Tibial artery (tissue), 4 donors: Measurements from ENCODE around the gene TBC1D7.

Experiments used
- DNase-seq, 2 donors: peaks; one replicate each; pipeline ENCODE4 v3.0.0-alpha.2; 2019
- H3K27ac ChIP-seq, 2 donors: fragments of 200-600 bp; sonication (generic) in 1 of 2; 1 replicate in 1 of 2; 2 replicates in 1 of 2; pipeline ENCODE4 v1.5.1; 2018 to 2019; ENCODE audit warnings: mild to moderate bottlenecking in 1 of 2
- H3K27me3 ChIP-seq, 2 donors: fragments of 200-600 bp; sonication (generic) in 1 of 2; one replicate each; pipeline versions ENCODE4 v1.5.1 to v1.6.0; 2016 to 2019
- H3K36me3 ChIP-seq, 3 donors: fragments of 200-600 bp; sonication (generic) in 2 of 3; one replicate each; pipeline ENCODE4 v1.5.1; 2016 to 2019; ENCODE audit warnings: mild to moderate bottlenecking in 2 of 3
- H3K4me1 ChIP-seq, 4 donors: fragments of 200-600 bp; sonication (generic) in 2 of 4; 1 replicate in 3 of 4; 2 replicates in 1 of 4; pipeline ENCODE4 v1.5.1; 2016 to 2019
- H3K4me3 ChIP-seq, 2 donors: fragments of 200-600 bp; sonication (generic) in 1 of 2; 1 replicate in 1 of 2; 2 replicates in 1 of 2; pipeline ENCODE4 v1.5.1; 2018 to 2019; ENCODE audit warnings: mild to moderate bottlenecking in 2 of 2
- H3K9me3 ChIP-seq, 3 donors: fragments of 200-600 bp; sonication (generic) in 1 of 3; one replicate each; pipeline ENCODE4 v1.5.1; 2016 to 2019
- intact Hi-C: fragments of 100-400 bp; cut with DNase I; formaldehyde crosslinking; loops from one replicate; pipeline ENCODE4 v1.15.0; 2023; ENCODE audit warnings: low total_unique reads
- TF ChIP-seq, protein P1 (sequence below), 2 experiments: fragments of 200-600 bp in 1 of 2; fragments of 450-650 bp in 1 of 2; IDR thresholded peaks; one replicate each; pipeline ENCODE4 v1.5.1; 2017 to 2019; ENCODE audit warnings: antibody characterized with exemption in 2 of 2, mild to moderate bottlenecking in 1 of 2, moderate library complexity in 1 of 2

Gene TBC1D7

DNA sequence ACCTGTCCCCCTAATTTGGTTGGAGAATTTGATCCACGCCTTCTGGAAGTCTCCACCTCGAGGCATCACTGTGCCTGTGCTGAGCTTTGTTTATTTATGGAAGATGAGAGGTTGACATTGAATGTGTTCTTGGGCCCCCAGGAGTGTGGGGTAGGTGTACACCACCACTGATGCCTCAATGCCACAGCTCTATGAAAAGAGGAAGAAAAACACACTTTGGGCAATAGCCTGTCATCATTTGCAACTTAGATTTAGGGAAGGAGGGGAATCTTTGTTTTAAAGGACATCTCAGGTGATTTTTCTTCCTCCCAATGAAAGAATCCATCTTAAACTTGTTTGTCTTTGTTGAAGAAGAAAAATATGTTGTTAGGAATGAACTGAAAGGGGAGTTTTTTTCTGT, 42.6 kb downstream of the TBC1D7 start:
- H3K27ac ChIP-seq, result no peak overlapping the region
- peaks cover 63 to 79% (median 69%) of the 10 kb centered on the region in 3 donors for H3K36me3 ChIP-seq
- peaks cover 0 to 8% (median 0%) of the 10 kb centered on the region in 3 donors for H3K9me3 ChIP-seq
- no peak for DNase-seq
- no peak overlapping the region for H3K4me3 ChIP-seq
- intact Hi-C loops, result no loop called here
- TF ChIP-seq, protein P1, sequence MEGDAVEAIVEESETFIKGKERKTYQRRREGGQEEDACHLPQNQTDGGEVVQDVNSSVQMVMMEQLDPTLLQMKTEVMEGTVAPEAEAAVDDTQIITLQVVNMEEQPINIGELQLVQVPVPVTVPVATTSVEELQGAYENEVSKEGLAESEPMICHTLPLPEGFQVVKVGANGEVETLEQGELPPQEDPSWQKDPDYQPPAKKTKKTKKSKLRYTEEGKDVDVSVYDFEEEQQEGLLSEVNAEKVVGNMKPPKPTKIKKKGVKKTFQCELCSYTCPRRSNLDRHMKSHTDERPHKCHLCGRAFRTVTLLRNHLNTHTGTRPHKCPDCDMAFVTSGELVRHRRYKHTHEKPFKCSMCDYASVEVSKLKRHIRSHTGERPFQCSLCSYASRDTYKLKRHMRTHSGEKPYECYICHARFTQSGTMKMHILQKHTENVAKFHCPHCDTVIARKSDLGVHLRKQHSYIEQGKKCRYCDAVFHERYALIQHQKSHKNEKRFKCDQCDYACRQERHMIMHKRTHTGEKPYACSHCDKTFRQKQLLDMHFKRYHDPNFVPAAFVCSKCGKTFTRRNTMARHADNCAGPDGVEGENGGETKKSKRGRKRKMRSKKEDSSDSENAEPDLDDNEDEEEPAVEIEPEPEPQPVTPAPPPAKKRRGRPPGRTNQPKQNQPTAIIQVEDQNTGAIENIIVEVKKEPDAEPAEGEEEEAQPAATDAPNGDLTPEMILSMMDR (IDR thresholded peaks at IDR 0.05), result no peak
- H3K4me1 ChIP-seq, result peaks cover 0 to 22% (median 5%) of the 10 kb centered on the region in 4 donors
- no peaks in the 10 kb centered on the region for H3K27me3 ChIP-seq

DNA sequence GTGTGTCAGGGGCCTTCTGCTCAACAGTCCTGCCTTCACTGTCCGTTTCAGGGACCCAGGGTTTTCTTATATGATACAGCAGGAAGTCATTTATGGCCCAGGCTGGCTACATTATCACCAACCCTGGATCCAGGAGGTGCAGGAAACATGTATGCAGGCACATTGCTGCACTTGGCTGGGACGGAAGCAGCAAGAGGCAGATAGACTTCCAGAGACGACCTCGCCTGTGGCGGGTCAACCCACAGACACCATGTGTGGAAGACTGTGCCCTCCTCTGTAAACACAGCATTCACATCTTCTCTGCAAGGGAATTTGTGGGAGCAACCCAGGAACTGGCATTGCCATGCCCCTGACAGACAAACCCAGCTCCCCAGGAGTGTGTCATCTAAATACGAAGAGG, 43.7 kb downstream of the TBC1D7 start:
- H3K4me1 ChIP-seq, result peaks cover 0 to 16% (median 5%) of the 10 kb centered on the region in 4 donors
- H3K9me3 ChIP-seq, result peaks cover 0 to 8% (median 0%) of the 10 kb centered on the region in 3 donors
- intact Hi-C loops, result no loop called here
- H3K4me3 ChIP-seq, result no peak overlapping the region
- no peak for DNase-seq
- no peak overlapping the region for H3K27ac ChIP-seq
- no peaks in the 10 kb centered on the region for H3K27me3 ChIP-seq
- TF ChIP-seq, protein P1 (IDR thresholded peaks at IDR 0.05), result no peak
- peaks cover 73 to 79% (median 75%) of the 10 kb centered on the region in 3 donors for H3K36me3 ChIP-seq

DNA sequence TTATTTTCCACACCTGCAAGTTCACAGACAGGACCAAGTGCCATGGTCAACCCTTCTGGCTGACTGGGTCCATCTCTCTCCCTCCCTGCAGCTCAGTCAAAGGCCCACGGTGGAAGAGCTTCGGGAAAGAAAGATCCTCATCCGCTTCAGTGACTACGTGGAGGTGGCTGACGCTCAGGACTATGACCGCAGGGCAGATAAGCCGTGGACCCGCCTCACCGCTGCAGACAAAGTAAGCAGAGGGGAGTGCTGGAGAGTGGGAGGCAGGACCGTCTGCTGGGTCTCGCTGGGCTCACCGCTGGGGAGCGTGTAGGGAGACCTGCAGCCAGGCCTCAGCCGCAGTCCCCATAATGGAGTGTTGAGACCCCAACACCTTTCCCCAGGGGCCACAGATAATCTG, 45.0 kb downstream of the TBC1D7 start:
- TF ChIP-seq, protein P1 (IDR thresholded peaks at IDR 0.05), result no peak

DNA sequence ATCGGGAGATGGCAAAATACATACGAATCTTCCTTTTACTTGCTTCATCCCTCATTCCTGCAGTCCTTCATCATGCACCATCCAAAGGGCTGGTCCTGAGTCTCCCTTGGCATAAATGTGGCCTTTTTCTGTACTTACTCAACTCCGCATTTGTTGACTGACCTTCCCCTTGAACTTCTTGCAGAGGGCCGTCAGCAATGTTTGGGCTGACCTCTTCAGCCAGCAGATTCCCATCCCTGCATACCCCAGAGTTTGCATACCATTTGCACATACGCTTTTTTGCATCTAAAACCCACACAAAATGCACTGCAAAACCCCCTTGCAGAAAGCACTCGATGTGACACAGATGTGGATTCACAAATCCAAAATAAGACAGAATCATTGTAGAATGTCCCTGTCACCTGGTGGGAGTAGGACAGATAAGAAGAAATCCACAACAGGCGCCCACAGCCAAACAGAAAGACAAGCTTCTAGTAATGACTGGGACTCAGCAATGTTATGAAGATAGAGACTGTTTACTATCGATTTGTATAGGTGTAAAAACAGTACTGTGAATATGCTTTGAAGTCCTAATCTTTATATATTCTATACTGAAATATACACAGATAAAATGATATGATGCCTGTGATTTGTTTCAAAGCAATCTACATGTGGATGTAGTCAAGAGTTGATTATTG, 45.8 kb downstream of the TBC1D7 start:
- no peak overlapping the region for H3K27ac ChIP-seq
- no peak for DNase-seq
- intact Hi-C loops, result no loop called here
- no peak overlapping the region for H3K4me3 ChIP-seq
- peaks cover 78 to 90% (median 79%) of the 10 kb centered on the region in 3 donors for H3K36me3 ChIP-seq
- no peaks in the 10 kb centered on the region for H3K4me1 ChIP-seq
- peaks cover 0 to 8% (median 0%) of the 10 kb centered on the region in 3 donors for H3K9me3 ChIP-seq
- TF ChIP-seq, protein P1 (IDR thresholded peaks at IDR 0.05), result no peak
- no peaks in the 10 kb centered on the region for H3K27me3 ChIP-seq

More for the DNA sequence above, 45.0 kb downstream of the TBC1D7 start:
- H3K27me3 ChIP-seq, result no peaks in the 10 kb centered on the region
- peaks cover 0 to 3% (median 0%) of the 10 kb centered on the region in 4 donors for H3K4me1 ChIP-seq
- H3K4me3 ChIP-seq, result no peak overlapping the region
- no peak for DNase-seq
- intact Hi-C loops, result no loop called here
- H3K9me3 ChIP-seq, result peaks cover 0 to 8% (median 0%) of the 10 kb centered on the region in 3 donors
- peaks cover 75 to 83% (median 75%) of the 10 kb centered on the region in 3 donors for H3K36me3 ChIP-seq
- H3K27ac ChIP-seq, result no peak overlapping the region

DNA sequence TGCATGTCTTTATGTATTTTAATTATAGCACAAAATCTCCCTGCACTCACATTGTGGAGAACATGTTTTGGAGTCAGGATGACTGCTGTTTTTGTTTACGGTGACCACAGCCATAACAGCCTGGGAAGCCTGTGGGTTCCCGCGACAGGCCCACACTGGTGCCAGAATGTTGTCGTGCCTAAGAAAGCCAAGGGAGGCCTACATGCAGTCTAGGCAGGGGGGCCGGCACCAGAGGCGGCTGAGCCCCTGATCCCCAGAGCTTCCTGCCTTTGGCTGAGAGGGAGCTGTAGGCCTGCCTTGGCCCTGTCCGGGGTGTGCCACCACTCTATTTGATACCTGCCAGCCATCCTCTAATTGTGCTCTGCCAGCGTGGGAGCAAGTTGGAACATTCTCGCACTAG, 46.7 kb downstream of the TBC1D7 start:
- no peaks in the 10 kb centered on the region for H3K4me1 ChIP-seq
- H3K36me3 ChIP-seq, result peaks cover 75 to 85% (median 77%) of the 10 kb centered on the region in 3 donors
- no peak for DNase-seq
- no peaks in the 10 kb centered on the region for H3K27me3 ChIP-seq
- TF ChIP-seq, protein P1 (IDR thresholded peaks at IDR 0.05), result no peak
- peaks cover 0 to under 1% (median 0%) of the 10 kb centered on the region in 3 donors for H3K9me3 ChIP-seq
- no peak overlapping the region for H3K4me3 ChIP-seq
- no peak overlapping the region for H3K27ac ChIP-seq
- intact Hi-C loops, result no loop called here
